Medulla oblongata (tissue), 1 donor: ENCODE measurements around the gene CPNE5.
A peak's percentile ranks its signal among the peaks of the same experiment; 100 is the strongest.
"Not testable (repeated sequence)": the region's sequence is repeated elsewhere in the genome, so short reads cannot be mapped to it uniquely, and the experiment has no call there.

Experiments
- DNase-seq: peaks from one replicate; pipeline ENCODE4 v3.0.0-alpha.2; 2015; ENCODE audit errors: extremely low spot score

Gene CPNE5

DNA sequence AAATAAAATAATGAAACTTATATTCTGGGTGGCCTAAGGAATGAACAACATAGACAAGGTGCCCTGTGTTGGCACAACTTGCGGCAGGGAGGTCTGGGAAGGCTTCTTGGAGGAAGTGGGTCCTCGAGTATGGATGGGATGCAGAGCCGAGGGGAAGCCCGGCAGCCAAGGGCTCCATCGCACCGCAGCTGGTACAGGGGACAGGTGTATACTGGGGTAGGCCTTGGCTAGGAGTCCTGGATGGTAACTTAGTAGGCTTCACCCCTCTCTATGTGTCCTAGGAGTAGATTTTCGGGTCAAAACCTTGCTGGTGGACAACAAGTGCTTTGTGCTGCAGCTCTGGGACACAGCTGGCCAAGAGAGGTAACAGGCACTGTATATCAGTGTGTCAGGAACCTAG, 113.7 kb downstream of the CPNE5 start:
- no peak for DNase-seq

DNA sequence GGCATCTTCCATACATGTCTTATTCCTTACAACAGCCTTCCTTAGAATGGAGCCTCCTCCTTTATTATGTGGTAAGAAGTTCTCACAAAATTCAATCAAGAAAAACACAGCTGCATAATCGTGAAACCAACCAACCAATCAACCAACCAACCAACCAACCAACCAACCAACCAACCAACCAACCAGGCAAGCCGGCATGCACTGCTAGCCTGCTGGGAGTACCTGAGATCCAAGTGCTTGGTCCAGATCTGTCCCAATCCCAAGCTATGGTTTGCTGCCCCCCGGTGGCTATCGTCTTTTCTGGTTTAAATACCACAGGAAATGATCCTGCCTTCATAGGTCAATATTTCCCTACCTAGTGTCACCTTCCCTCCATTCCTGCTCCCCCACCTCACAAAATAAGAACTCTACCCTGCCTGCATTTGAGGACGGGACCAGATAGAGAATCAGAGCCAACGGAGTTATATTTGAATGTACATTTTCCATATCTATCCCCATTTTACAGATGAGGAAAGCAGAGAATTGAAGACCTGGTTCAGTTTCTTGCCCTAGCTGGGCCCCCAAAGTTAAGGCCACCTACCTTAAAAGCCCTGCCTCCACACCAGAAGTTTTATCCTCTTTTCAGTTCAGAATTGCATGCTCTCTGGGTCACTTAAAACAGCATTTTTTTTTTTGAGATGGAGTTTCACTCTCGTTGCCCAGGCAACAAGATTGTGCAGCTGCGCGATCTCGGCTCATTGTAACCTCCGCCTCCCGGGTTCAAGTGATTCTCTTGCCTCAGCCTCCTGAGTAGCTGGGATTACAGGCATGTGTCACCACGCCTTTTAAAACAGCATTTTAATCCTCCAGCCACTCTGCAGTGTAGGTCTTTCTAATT, 114.5 kb downstream of the CPNE5 start:
- DNase-seq = peak; percentile 53

DNA sequence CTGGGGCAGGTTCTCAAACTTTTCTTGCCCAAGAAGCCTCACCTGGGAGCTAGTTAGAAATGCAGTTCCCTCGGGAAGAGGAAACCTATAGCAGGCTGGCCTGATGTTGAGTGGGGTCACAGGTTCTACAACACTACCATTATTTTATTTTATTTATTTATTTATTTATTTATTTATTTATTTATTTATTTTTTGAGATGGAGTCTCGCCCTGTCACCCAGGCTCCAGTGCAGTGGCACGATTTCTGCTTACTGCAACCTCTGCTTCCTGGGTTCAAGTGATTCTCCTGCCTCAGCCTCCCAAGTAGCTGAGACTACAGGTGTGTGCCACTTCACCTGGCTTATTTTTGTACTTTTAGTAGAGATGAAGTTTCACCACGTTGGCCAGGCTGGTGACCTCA, 115.3 kb downstream of the CPNE5 start:
- DNase-seq = not testable (repeated sequence)

DNA sequence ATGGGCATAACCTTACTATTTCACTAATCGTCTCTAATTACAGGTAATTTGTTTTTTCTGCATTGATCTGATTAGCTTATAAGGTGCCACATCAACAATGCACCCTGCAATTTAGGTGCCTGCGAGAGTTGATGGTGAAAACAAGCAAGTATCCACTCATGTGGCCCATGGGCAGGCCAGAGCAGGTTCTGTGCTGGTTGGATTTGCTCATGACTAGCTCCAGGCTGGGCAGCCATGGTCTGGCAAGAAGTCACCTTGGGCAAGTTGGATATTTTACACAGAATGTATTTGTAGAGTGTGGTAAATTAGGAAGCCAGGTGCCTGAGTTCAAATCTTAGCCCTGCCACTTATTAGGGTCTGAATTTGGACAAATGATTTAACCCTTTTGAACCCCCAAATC, 116.4 kb downstream of the CPNE5 start:
- DNase-seq = no peak

DNA sequence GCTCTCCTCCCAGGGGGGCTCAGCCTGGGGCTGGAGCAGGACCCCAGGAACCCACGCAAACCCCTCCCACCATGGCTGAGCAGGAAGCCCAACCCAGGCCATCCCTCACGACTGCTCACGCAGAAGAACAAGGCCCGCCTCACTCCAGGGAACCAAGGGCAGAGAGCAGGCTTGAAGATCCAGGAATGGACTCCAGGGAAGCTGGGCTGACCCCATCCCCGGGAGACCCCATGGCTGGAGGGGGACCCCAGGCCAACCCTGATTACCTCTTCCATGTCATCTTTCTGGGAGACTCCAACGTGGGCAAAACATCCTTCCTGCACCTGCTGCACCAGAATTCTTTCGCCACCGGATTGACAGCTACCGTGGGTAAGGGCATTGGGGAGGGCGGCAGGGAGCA, 116.9 kb downstream of the CPNE5 start:
- no peak for DNase-seq

DNA sequence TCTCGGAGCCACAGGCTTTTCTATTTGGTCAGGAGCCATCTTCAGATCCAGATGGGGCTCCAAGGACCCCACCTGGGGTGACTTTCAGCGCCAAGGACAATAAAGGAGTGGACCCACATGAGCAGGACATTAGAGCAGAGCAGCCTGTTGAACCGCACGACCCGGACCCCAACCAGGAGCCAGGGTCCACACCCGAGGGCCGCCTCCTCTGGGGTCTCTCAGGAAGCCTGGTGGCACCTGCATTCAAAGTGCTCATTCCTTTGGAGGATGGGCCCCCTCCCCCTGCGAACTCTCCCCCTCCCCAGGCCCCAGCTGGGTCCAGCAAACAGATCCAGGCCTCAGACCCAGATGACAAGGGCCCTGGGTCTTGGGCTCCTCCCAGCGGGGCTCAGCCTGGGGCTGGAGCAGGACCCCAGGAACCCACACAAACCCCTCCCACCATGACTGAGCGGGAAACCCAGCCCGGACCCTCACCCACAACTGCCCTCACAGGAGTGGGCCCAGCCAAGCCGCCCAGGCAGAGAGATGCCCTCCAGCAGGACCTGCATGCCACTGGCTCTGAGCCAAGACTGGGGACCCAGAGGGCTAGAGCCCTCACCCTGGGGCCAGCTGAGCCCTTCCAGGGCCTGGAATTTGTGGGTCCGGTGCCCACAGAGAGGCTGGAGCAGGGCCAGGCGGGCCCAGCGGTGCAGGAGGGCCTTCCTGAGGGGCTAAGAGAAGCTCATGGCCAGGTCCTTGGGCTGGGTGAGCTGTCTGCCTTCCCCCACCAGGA, 117.7 kb downstream of the CPNE5 start:
- DNase-seq = no peak

DNA sequence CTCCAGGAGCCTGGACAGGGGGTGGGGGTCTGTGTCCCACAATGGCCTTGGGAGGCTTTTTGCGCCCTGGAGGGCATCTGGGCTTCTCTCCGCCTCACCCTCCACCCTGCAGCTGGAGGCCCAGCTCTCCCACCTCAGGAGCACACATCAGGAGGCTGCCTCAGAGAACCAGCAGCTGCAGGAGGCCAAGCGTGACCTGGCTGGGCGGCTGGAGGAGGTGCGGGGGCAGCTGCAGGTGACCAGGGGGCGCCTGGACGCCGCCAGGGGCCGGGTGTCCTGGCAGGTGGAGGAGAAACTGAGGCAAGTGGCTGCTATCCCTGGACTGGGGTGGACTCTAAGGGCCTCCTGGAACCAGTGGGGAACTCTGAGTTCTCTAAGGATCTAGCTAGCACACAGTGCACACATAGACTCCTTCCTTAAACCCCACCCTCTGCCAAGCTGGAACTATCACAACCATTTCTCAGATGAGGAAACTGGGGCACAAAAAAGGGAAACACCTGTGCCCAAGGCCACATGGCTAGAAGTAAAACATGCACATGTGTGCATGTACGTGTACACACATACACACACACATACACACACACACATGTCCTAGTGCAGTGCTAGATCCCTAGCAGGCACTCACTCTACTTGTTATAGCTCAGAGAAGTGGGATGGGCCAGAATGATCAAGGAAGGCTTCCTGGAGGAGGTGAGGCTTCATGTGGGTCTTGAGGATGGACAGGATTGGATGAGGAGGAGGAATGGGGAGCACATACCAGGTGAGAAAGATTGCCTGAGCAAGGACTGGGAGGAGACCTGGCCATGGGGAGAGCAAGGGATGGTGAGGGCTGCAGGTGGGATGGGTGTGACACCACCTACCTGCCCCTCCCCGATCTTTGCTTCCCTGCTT, 118.7 kb downstream of the CPNE5 start:
- no peak for DNase-seq

DNA sequence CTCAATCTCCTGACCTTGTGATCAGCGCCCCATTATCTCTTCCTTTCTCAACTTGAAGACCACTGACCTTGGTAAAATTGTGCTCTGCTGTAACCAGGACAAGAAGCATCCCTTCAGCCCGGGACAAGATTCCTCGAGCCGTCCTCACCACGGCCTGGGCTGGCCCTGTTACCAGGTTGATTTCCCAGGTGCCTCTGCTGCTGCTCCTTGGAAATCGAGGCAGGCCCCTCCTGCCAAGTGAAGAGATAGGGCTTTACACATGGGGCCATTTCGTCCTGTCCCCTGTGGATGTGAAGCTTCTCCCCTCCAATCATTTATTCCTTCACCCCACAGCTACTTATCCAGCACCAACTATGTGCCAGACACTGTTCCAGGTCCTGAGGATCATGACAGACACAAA, 120.1 kb downstream of the CPNE5 start:
- DNase-seq = no peak

DNA sequence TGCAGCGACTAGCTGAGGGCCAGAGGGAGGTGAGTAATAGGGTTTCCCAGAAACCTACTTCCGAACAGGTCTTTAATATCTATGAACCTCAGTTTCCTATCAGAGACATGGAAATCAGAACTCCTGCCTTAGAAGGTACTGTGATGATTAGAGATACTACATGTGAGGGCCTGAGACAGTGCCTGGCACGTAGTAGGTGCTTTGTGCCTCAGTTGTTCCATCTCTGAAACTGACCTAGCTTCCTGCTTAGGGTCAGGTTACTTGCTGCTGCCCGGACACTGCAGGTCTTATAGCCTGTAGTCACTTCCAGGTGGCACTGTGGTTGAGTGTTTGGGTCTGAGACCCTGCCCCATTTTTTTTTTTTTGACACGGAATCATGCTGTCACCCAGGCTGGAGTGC, 120.7 kb downstream of the CPNE5 start:
- DNase-seq = no peak

DNA sequence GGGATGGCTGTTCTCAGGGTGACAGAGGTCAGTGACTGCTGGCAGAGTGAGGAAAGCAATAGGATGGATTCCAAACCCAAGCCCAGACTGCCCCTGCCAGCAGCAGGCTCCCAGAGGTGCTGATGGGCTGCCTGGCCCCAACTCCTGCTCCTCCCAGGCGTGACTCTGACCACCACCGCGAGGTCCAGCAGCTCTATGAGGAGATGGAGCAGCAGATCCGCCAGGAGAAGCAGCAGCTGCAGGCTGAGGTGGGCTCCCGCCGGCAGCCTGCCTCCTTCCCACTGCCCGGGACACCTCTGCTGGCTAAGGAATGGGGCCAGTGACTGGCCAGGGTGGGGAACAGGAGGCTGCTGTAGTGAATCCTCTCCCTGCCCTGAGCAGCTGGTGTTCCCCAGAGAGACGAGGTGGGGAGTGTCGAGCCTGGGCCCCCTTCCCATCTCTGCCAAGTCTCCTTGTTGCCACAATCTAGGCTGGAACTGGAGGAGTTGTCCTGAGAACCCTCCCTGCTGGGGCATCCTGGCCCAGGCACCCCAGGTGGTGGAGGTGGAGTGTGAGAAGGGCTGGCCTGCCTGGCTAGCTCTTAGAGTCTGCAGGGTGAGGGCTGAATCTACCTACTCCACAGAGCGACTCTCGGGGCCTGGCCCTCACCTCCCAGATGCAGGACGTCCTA, 121.2 kb downstream of the CPNE5 start:
- DNase-seq = no peak

DNA sequence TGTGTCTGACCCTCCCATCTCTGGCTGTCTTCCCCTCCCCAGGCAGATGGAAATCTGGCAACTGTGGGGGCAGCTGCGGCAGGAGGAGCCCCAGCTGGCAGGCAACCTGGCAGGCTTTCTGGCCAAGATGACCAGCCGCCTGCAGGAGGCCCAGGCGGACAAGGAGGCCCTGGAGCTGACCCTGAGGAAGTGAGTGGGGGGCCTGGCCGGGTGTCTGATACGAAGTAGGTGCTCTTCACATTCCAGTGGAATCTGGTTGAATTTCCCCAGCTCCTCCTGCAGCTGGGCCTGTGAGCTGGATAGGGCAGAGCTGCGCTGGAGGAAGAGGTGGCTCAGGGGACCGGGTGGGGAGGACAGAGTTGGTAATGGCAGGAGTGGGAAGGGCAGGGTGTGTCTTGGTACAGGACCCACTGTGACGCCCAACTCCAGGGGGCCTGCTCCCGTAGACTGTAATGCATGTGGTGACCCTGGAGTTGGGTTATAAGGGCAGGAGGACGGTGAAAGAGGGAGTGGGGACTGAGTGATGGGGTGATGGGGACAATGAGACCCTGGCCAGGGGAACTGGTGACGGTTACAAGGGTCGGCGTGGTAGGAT, 121.9 kb downstream of the CPNE5 start:
- DNase-seq = no peak

DNA sequence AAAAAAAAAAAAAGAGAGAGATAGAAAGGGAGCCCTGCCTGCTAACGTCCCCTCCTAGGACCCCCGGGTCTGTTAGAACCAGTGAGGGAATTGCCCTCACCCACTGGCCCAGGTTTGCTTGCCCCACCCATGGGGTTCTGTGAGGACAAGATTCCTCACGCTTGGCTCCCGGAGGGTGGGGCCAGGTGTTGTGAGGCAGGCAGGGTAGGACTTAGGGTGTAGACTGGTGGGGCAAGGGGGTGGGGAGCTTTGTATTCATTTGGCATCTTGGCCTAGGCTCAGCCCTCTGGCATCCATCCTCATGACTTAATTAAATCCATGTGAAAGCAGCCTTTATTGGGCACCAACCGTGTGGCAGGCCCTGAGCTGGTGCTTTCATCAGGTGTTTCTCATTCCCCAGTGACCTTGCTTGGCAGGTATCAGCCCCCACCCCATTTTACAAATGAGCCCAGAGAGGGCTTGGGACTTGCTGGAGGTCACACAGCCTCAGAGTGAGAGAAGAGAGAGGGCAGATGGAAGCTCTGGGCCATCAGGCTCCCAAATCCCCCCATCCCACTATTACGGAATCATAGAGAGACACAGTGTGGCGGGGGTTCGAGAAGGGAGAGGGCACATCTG, 122.7 kb downstream of the CPNE5 start:
- no peak for DNase-seq

DNA sequence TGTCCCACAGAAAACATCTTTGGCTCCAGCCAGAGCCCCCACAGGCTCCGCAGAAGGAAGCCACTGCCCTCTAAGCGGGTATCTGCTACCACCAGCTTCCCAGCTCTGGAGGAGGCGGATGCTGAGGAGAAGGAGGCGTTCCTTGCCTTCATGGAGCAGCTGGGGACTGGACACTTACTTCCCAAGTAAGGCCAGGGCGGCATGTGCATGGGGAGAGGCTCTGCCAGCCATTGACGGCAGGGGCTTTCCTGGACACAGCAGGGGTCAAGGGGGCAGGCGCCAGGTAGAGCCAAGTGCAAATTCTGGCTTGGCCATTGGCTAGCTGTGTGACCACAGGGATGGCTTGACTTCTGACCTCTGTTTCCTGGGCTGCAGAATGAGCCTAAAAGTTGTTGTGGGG, 123.8 kb downstream of the CPNE5 start:
- no peak for DNase-seq

DNA sequence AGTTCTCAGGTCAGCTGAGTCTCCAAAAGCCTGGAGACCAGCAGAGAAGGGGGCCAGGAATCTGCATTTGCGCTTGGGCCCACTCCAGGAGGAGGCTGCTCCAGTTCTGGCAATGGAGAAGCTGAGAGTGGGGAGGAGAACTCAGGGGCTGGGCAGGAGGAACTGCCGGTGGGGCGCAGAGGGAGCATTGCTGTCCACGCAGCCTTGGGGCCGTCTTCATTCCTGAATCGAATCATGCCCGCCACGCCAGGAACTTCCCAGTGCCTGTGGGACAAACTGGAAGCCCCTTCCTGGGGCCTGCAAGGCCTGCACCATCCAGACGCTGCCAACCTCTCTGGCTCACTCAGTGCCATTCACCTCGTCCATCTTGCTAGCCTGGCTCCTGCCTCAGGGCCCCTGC, 124.7 kb downstream of the CPNE5 start:
- DNase-seq = no peak

DNA sequence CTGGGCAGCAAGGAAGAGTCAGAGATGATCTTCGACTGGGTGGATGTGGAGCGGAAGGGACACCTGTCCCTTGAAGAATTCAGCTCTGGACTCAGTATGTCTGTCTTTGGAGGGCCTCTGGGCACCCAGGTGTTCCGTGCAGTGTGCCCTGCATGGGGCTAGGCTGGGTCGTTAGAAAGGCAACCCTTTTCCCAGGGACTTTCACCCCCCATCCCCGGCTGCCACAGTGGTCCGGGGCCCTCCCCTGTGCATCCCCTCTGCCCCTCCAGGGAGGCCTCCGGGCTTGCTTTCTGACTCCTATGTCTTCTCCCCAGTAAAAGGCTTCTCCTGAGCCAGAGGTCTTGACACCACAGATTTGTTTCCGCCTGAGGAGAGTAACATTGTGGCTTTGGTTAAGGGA, 125.4 kb downstream of the CPNE5 start:
- DNase-seq = no peak

DNA sequence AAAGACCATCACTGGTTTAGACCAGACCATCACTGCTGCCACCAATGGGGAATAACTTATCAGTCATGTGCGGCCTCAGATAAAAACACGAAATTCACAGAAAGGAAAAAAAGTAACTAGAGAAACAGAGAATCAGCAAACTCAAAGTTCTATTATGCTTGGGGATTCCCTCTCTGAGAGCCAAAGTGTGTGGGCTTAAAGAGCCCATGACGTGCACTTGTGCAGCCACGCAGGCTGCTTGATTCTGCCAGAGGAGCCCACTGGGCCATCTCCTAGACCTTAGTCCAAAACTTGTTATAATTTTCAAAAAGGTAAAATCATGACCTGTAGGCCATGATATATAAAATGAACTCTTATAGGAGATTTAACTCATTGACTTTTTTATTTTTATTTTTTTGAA, 126.4 kb downstream of the CPNE5 start:
- no peak for DNase-seq

DNA sequence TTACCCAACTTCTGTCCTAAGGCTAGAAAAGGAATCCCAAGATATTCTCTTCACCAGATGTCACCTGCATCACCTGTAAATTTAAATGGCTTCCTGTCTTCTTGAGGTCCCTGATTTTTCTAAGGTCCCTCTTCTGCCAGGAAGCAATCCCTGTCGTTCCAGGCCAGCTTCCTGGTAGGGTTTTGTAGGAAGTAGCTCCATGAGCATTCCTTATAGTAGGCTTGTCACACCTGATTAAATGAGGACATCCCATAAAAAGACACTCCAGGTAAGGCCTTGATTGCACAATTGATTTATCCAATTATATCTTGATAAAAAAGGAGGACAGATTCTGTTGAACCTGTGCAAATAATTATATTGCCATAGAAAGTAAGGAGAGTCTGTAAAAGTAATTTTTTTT, 132.9 kb downstream of the CPNE5 start:
- no peak for DNase-seq

DNA sequence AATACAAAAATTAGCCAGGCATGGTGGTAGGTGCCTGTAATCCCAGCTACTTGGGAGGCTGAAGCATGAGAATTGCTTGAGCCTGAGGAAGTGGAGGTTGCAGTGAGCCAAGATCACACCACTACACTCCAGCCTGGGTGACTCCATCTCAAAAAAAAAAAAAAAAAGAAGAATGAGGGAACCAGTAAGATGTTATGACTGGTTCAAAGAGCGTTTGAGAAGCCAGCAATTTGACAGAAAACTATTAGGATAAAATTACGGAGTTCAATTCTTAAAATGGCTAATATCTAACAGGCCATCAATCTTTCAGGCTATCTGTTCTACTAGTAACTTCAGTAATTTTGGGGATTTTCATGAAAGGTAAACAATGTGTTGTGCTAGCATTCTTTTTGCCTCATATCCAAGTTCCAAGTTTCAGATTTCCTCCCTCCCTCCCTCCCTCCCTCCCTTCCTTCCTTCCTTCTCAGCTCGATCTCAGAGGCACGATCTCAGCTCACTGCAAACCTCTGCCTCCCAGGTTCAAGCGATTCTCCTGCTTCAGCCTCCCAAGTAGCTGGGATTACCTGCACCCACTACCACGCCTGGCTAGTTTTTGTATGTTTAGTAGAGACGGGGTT, 134.2 kb downstream of the CPNE5 start:
- not testable (repeated sequence) for DNase-seq

DNA sequence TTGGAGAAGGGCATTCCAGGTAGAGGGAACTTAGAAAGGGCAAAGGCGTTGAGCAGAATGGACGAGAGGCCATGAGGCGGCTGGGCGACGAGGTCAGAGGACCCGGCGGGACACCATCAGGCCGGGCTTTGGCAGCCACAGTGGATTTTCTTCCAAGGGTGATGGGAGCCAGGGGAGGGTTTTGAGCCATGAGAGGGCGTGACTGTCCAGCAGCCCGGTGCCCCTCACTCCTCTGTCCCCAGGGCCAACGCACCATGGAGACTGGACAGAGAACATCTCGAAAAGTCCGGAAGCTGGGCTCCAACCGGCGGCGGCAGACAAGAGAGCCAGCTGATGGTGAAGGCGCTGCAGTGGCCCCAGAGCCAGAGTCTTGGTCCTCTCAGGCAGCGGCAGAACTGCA, 135.3 kb downstream of the CPNE5 start:
- DNase-seq = no peak

DNA sequence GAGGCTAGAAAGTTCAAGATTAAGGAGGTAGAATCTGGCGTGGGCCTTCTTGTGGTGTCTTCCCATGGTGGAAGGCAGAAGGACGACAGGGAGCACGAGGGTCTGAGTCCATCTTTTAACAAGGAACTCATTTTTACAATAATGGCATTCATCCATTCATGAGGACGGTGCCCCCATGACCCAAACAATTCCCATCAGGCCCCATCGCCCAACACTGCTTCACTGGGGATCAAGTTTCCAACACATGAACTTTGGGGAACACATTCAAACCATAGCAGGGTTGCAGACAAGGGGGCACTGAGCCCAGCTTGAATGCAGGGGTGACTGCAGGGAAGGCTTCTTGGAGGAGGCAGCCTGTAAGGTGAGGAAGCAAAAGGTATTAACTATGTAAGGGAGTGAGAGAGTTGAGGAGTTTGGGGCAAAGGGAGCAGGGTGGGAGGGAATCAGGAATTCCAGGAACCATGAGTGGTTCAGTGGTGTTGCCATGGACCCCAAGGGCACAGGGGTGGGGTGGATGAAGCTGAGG, 136.1 kb downstream of the CPNE5 start:
- DNase-seq = no peak
